ENCODE measurements around the gene PHRF1.

DNA sequence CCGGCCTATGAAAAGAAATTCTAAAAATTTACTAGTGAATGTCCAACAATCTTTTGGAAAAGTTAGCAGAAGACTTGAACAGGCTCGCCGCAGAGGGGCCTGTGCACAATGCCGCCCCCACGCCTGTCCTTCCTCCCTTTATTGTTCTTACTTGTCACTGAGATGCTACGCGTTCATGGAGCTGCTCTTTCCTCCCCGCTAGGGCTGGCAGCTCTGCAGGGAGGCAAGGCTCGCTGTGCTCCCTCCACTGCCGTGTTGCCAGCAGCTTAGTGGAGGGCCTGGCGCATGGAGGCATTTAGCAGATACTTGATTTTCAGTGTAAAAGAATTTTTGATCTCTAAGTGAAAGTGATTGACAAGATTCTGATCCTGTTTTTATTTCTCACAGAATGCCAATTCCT lies 14.7 kb downstream of the PHRF1 start:
- TF ChIP-seq, protein P1, sequence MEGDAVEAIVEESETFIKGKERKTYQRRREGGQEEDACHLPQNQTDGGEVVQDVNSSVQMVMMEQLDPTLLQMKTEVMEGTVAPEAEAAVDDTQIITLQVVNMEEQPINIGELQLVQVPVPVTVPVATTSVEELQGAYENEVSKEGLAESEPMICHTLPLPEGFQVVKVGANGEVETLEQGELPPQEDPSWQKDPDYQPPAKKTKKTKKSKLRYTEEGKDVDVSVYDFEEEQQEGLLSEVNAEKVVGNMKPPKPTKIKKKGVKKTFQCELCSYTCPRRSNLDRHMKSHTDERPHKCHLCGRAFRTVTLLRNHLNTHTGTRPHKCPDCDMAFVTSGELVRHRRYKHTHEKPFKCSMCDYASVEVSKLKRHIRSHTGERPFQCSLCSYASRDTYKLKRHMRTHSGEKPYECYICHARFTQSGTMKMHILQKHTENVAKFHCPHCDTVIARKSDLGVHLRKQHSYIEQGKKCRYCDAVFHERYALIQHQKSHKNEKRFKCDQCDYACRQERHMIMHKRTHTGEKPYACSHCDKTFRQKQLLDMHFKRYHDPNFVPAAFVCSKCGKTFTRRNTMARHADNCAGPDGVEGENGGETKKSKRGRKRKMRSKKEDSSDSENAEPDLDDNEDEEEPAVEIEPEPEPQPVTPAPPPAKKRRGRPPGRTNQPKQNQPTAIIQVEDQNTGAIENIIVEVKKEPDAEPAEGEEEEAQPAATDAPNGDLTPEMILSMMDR (IDR thresholded peaks at IDR 0.05; ENCODE audit: poor library complexity, severe bottlenecking): no peak
- TF ChIP-seq POLR2AphosphoS5 (IDR thresholded peaks at IDR 0.05): no peak
- no peak for TF ChIP-seq REST (IDR thresholded peaks at IDR 0.05; ENCODE audit: borderline replicate concordance)
- TF ChIP-seq TAF1 (IDR thresholded peaks at IDR 0.05; ENCODE audit: low read depth): no peak
